ENCODE data around the gene MARCHF2. TPM values are rescaled to one million over a fixed set of nuclear protein-coding genes. Genes with fewer than 3 reads are reported as not detected.

MARCHF2 gene
- total RNA-seq, 1 donor from 2014 or later: 30.9 TPM

DNA sequence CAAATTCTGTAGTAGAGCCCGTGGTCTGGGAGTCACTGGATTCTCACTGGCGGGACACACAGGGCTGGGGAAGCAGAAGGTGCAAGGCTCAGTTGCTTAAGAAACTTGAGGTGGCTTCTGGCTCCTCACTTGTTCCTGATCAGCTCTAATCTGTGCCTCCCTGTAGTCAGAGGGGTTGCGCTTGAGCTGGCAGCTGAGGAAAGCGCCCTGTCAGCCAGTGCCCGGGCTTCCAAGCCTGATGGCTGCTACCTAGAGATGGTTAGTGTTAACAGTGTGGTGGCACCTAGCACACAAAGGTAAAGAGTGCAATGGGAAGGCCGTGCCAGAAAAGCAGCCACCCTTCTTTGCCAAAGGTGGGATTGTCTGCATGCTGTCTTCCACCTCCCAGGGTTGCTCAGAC lies 40.5 kb downstream of the MARCHF2 start:
- Histone ChIP-seq H3K4me2 (ENCODE audit: low read length) (no peak overlapping the region), H2AFZ (ENCODE audit: low read depth, low read length) (no peak overlapping the region), H3K36me3 (ENCODE audit: insufficient read depth, low read length) (peaks cover 18% of the 10 kb centered on the region), H3K9me3 (ENCODE audit: insufficient read depth, low read depth, low read length) (no peaks in the 10 kb centered on the region), H3K27me3 (ENCODE audit: insufficient read depth, low read length) (no peaks in the 10 kb centered on the region), H3K4me3 (ENCODE audit: insufficient read depth, low read depth, low read length) (no peak overlapping the region), H3K4me1 (ENCODE audit: insufficient read depth, low read length) (peaks cover 22% of the 10 kb centered on the region), H4K20me1 (ENCODE audit: insufficient read depth, low read length) (peaks cover 97% of the 10 kb centered on the region), H3K79me2 (ENCODE audit: insufficient read depth, low read length) (peaks cover 98% of the 10 kb centered on the region), H3K27ac (ENCODE audit: low read depth, low read length) (no peak overlapping the region), H3K9ac (ENCODE audit: low read length) (no peak overlapping the region)
- FAIRE-seq (no peak), DNase-seq (ENCODE audit: low read depth) (no peak)
- TF ChIP-seq, protein P1, sequence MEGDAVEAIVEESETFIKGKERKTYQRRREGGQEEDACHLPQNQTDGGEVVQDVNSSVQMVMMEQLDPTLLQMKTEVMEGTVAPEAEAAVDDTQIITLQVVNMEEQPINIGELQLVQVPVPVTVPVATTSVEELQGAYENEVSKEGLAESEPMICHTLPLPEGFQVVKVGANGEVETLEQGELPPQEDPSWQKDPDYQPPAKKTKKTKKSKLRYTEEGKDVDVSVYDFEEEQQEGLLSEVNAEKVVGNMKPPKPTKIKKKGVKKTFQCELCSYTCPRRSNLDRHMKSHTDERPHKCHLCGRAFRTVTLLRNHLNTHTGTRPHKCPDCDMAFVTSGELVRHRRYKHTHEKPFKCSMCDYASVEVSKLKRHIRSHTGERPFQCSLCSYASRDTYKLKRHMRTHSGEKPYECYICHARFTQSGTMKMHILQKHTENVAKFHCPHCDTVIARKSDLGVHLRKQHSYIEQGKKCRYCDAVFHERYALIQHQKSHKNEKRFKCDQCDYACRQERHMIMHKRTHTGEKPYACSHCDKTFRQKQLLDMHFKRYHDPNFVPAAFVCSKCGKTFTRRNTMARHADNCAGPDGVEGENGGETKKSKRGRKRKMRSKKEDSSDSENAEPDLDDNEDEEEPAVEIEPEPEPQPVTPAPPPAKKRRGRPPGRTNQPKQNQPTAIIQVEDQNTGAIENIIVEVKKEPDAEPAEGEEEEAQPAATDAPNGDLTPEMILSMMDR (IDR thresholded peaks at IDR 0.05; ENCODE audit: insufficient read depth, low read depth, low read length): no peak
- TF ChIP-seq EZH2 (IDR thresholded peaks at IDR 0.05; ENCODE audit: insufficient read depth, low read length): no peak
- H3K4me3 Mint-ChIP-seq (ENCODE audit: unreplicated experiment): no peak overlapping the region
- H3K9me3 Mint-ChIP-seq (ENCODE audit: unreplicated experiment): no peaks in the 10 kb centered on the region
- peaks cover 55% of the 10 kb centered on the region for H3K4me1 Mint-ChIP-seq (ENCODE audit: low read depth, unreplicated experiment)
- peaks cover 9% of the 10 kb centered on the region for H3K36me3 Mint-ChIP-seq (ENCODE audit: low read depth, unreplicated experiment)
- no peak overlapping the region for H3K27ac Mint-ChIP-seq (ENCODE audit: unreplicated experiment)
- H3K27me3 Mint-ChIP-seq (ENCODE audit: low read depth, unreplicated experiment): no peaks in the 10 kb centered on the region

DNA sequence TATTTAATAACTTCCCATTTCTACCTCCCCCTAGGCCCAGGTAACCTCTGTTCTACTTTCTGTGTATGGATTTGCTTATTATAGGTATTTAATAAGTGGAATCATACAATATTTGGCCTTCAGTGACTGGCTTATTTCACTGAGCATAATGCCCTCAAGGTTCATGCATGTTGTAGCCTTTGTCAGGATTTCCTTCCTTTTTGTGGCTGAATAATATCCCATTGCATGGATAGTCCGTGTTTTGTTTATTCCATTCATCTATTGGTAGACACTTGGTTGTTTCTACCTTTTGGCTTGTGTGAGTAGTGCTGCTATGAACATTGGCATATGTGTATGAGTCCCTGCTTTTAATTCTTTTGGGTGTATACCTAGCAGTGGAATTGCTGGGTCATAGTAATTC lies 41.1 kb downstream of the MARCHF2 start:
- H3K4me1 ChIP-seq (ENCODE audit: insufficient read depth, low read length): peaks cover 28% of the 10 kb centered on the region
- peaks cover 18% of the 10 kb centered on the region for H3K36me3 ChIP-seq (ENCODE audit: insufficient read depth, low read length)
- no peak overlapping the region for H3K27ac ChIP-seq (ENCODE audit: low read depth, low read length)
- no peak for FAIRE-seq
- no peak overlapping the region for H3K4me3 ChIP-seq (ENCODE audit: insufficient read depth, low read depth, low read length)
- no peak overlapping the region for H3K9ac ChIP-seq (ENCODE audit: low read length)
- TF ChIP-seq, protein P1 (IDR thresholded peaks at IDR 0.05; ENCODE audit: insufficient read depth, low read depth, low read length): no peak
- no peak for TF ChIP-seq EZH2 (IDR thresholded peaks at IDR 0.05; ENCODE audit: insufficient read depth, low read length)
- no peak overlapping the region for H3K4me3 Mint-ChIP-seq (ENCODE audit: unreplicated experiment)
- H3K36me3 Mint-ChIP-seq (ENCODE audit: low read depth, unreplicated experiment): peaks cover 9% of the 10 kb centered on the region
- peaks cover 54% of the 10 kb centered on the region for H3K4me1 Mint-ChIP-seq (ENCODE audit: low read depth, unreplicated experiment)
- H3K4me2 ChIP-seq (ENCODE audit: low read length): no peak overlapping the region
- no peaks in the 10 kb centered on the region for H3K27me3 Mint-ChIP-seq (ENCODE audit: low read depth, unreplicated experiment)
- peaks cover 97% of the 10 kb centered on the region for H4K20me1 ChIP-seq (ENCODE audit: insufficient read depth, low read length)
- DNase-seq (ENCODE audit: low read depth): no peak
- H2AFZ ChIP-seq (ENCODE audit: low read depth, low read length): no peak overlapping the region
- no peaks in the 10 kb centered on the region for H3K9me3 Mint-ChIP-seq (ENCODE audit: unreplicated experiment)
- peaks cover 98% of the 10 kb centered on the region for H3K79me2 ChIP-seq (ENCODE audit: insufficient read depth, low read length)
- no peaks in the 10 kb centered on the region for H3K27me3 ChIP-seq (ENCODE audit: insufficient read depth, low read length)
- no peaks in the 10 kb centered on the region for H3K9me3 ChIP-seq (ENCODE audit: insufficient read depth, low read depth, low read length)
- H3K27ac Mint-ChIP-seq (ENCODE audit: unreplicated experiment): no peak overlapping the region

DNA sequence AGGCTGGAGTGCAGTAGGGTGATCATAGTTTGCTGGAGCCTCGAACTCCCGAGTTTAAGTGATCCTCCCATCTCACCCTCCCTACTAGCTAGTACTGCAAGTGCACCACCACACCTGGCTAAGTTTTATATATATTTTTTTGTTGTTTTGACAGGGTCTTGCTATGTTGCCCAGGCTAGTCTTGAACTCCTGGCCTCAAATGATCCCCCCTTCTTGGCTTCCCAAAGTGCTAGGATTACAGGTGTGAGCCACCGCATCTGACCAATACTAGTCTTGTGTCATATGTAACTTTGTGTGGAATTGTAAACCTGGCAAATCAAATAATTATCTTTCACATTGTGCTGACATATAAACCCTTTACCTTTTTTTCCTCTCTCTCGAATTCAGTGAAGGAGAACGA lies 41.9 kb downstream of the MARCHF2 start:
- no peak overlapping the region for H3K9ac ChIP-seq (ENCODE audit: low read length)
- H3K27me3 ChIP-seq (ENCODE audit: insufficient read depth, low read length): no peaks in the 10 kb centered on the region
- H3K4me3 ChIP-seq (ENCODE audit: insufficient read depth, low read depth, low read length): no peak overlapping the region
- DNase-seq (ENCODE audit: low read depth) (no peak), FAIRE-seq (no peak)
- no peaks in the 10 kb centered on the region for H3K27me3 Mint-ChIP-seq (ENCODE audit: low read depth, unreplicated experiment)
- no peak overlapping the region for H2AFZ ChIP-seq (ENCODE audit: low read depth, low read length)
- TF ChIP-seq, protein P1 (IDR thresholded peaks at IDR 0.05; ENCODE audit: insufficient read depth, low read depth, low read length): no peak
- no peak for TF ChIP-seq EZH2 (IDR thresholded peaks at IDR 0.05; ENCODE audit: insufficient read depth, low read length)
- peaks cover 9% of the 10 kb centered on the region for H3K36me3 Mint-ChIP-seq (ENCODE audit: low read depth, unreplicated experiment)
- H3K27ac ChIP-seq (ENCODE audit: low read depth, low read length): no peak overlapping the region
- peaks cover 99% of the 10 kb centered on the region for H4K20me1 ChIP-seq (ENCODE audit: insufficient read depth, low read length)
- peaks cover 35% of the 10 kb centered on the region for H3K4me1 ChIP-seq (ENCODE audit: insufficient read depth, low read length)
- no peak overlapping the region for H3K27ac Mint-ChIP-seq (ENCODE audit: unreplicated experiment)
- H3K4me3 Mint-ChIP-seq (ENCODE audit: unreplicated experiment): no peak overlapping the region
- no peaks in the 10 kb centered on the region for H3K9me3 Mint-ChIP-seq (ENCODE audit: unreplicated experiment)
- H3K9me3 ChIP-seq (ENCODE audit: insufficient read depth, low read depth, low read length): no peaks in the 10 kb centered on the region
- H3K79me2 ChIP-seq (ENCODE audit: insufficient read depth, low read length): peaks cover 96% of the 10 kb centered on the region
- peaks cover 58% of the 10 kb centered on the region for H3K4me1 Mint-ChIP-seq (ENCODE audit: low read depth, unreplicated experiment)
- no peak overlapping the region for H3K4me2 ChIP-seq (ENCODE audit: low read length)
- H3K36me3 ChIP-seq (ENCODE audit: insufficient read depth, low read length): peaks cover 18% of the 10 kb centered on the region

Measured in astrocyte (in vitro differentiated cells and primary cell).